BLaER1 treated with 17β-estradiol and CSF1 and Interleukin-3, amounts not matched to agents 10 nM and 100 nM (cell line): ENCODE data around the gene PCDH17.
A peak's percentile ranks its signal among the peaks of the same experiment; 100 is the strongest.

Experiments used
- H3K27ac ChIP-seq, 11 experiments: shearing (Covaris generic); formaldehyde crosslinking; 2 replicates each; pipeline ENCODE4 v1.8.1; 2022
- H3K27me3 ChIP-seq, 11 experiments: shearing (Covaris generic); formaldehyde crosslinking; 2 replicates each; pipeline ENCODE4 v1.8.1; 2022
- H3K36me3 ChIP-seq, 11 experiments: shearing (Covaris generic); formaldehyde crosslinking; 2 replicates each; pipeline ENCODE4 v1.8.1; 2022
- H3K4me1 ChIP-seq, 10 experiments: shearing (Covaris generic); formaldehyde crosslinking; 2 replicates each; pipeline ENCODE4 v1.8.1; 2022
- H3K4me2 ChIP-seq, 11 experiments: shearing (Covaris generic); formaldehyde crosslinking; 2 replicates each; pipeline ENCODE4 v1.8.1; 2022
- H3K4me3 ChIP-seq, 10 experiments: shearing (Covaris generic); formaldehyde crosslinking; 2 replicates each; pipeline ENCODE4 v1.8.1; 2022
- H3K9ac ChIP-seq, 11 experiments: shearing (Covaris generic); formaldehyde crosslinking; 2 replicates each; pipeline ENCODE4 v1.8.1; 2022
- H3K9me3 ChIP-seq, 11 experiments: shearing (Covaris generic); formaldehyde crosslinking; replicated peaks in 1 of 11; 2 replicates each; pipeline ENCODE4 v1.8.1; 2022
- H4K20me1 ChIP-seq, 11 experiments: shearing (Covaris generic); formaldehyde crosslinking; 2 replicates each; pipeline ENCODE4 v1.8.1; 2022
- Cebpa-rat ChIP-seq, 11 experiments: shearing (Covaris generic); IDR thresholded peaks; 2 replicates each; pipeline ENCODE4 v1.8.1; 2022

PCDH17 gene

DNA sequence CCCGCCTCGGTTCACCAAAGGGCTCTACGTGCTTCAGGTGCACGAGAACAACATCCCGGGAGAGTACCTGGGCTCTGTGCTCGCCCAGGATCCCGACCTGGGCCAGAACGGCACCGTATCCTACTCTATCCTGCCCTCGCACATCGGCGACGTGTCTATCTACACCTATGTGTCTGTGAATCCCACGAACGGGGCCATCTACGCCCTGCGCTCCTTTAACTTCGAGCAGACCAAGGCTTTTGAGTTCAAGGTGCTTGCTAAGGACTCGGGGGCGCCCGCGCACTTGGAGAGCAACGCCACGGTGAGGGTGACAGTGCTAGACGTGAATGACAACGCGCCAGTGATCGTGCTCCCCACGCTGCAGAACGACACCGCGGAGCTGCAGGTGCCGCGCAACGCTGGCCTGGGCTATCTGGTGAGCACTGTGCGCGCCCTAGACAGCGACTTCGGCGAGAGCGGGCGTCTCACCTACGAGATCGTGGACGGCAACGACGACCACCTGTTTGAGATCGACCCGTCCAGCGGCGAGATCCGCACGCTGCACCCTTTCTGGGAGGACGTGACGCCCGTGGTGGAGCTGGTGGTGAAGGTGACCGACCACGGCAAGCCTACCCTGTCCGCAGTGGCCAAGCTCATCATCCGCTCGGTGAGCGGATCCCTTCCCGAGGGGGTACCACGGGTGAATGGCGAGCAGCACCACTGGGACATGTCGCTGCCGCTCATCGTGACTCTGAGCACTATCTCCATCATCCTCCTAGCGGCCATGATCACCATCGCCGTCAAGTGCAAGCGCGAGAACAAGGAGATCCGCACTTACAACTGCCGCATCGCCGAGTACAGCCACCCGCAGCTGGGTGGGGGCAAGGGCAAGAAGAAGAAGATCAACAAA lies 2.6 kb downstream of the PCDH17 start:
- no peak for TF ChIP-seq Cebpa-rat (IDR thresholded peaks at IDR 0.05)
- Histone ChIP-seq H4K20me1 (no peaks in the 10 kb centered on the region; a peak in 1 of 22 replicates), H3K4me3 (no peak overlapping the region), H3K4me2 (no peak overlapping the region), H3K4me1 (peaks cover 0 to 15% (median 8%) of the 10 kb centered on the region in 10 experiments; a peak in 8 of 20 replicates), H3K27ac (no peak overlapping the region), H3K9me3 (peaks cover 29 to 57% (median 42%) of the 10 kb centered on the region in 11 experiments), H3K9ac (no peak overlapping the region), H3K36me3 (no peaks in the 10 kb centered on the region), H3K27me3 (peaks cover 24 to 34% (median 30%) of the 10 kb centered on the region in 11 experiments)

DNA sequence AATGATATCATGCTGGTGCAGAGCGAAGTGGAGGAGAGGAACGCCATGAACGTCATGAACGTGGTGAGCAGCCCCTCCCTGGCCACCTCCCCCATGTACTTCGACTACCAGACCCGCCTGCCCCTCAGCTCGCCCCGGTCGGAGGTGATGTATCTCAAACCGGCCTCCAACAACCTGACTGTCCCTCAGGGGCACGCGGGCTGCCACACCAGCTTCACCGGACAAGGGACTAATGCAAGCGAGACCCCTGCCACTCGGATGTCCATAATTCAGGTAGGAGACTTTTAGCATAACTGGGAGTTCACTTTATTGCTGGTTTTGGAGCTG lies 3.3 kb downstream of the PCDH17 start:
- Histone ChIP-seq H3K27ac (no peak overlapping the region), H3K9me3 (peaks cover 27 to 50% (median 36%) of the 10 kb centered on the region in 11 experiments), H3K4me1 (peaks cover 0 to 15% (median 8%) of the 10 kb centered on the region in 10 experiments; a peak in 8 of 20 replicates), H3K4me3 (no peak overlapping the region), H4K20me1 (no peaks in the 10 kb centered on the region; a peak in 1 of 22 replicates), H3K27me3 (peaks cover 23 to 29% (median 25%) of the 10 kb centered on the region in 11 experiments), H3K36me3 (no peaks in the 10 kb centered on the region), H3K9ac (no peak overlapping the region), H3K4me2 (no peak overlapping the region)
- TF ChIP-seq Cebpa-rat (IDR thresholded peaks at IDR 0.05) = no peak

DNA sequence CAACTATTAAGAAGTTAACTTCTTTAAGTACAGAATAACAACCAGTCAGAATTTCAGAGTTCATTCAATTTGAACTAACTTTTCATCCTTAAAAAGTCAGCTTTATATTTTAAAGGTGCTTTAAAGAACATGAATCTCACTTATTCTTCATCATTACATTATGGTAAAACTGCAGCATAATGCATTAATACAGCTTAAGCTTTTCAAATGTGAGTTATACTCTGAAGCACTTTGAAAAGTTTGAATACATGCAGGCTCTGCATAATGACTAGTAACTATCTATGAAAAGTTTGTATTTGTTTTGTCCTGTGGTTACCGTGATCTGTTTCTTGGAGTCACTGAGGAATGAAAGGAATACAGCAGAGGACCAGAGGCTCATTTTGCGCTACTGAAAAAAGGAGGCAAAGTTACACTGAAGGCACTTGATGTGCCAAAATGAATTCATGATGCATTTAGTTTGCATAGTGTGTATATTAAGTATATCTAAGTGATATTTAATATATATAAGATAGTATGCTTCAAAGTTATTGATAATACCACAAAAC lies 4.1 kb downstream of the PCDH17 start:
- H3K9me3 ChIP-seq = peaks cover 25 to 42% (median 32%) of the 10 kb centered on the region in 11 experiments
- no peak overlapping the region for H3K4me3 ChIP-seq
- no peak overlapping the region for H3K4me2 ChIP-seq
- no peaks in the 10 kb centered on the region for H4K20me1 ChIP-seq
- peaks cover 15 to 21% (median 17%) of the 10 kb centered on the region in 11 experiments for H3K27me3 ChIP-seq
- H3K4me1 ChIP-seq = peaks cover 0 to 14% (median 7%) of the 10 kb centered on the region in 10 experiments; a peak in 10 of 20 replicates
- TF ChIP-seq Cebpa-rat (IDR thresholded peaks at IDR 0.05) = no peak
- no peaks in the 10 kb centered on the region for H3K36me3 ChIP-seq
- H3K9ac ChIP-seq = no peak overlapping the region
- H3K27ac ChIP-seq = no peak overlapping the region

DNA sequence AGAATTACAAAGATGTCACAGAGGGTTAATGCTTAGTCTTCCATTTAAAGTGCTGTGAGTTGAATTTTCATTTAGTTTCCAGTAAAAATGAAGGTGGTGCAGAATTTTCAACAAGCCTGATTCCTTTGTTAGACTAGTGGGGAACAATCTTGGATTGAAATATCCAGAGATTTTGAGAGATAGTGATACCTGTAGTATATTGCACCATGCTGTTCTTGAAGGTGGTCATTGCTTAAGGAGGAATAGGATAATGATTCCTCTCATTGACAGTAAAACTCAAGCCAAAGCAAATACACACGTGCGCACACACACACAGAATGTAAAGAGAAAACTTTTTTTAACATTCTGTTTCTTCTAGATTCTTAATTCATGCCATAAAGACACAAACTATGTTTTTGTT lies 5.3 kb downstream of the PCDH17 start:
- no peak overlapping the region for H3K4me3 ChIP-seq
- H3K36me3 ChIP-seq = no peaks in the 10 kb centered on the region
- H3K27ac ChIP-seq = no peak overlapping the region
- TF ChIP-seq Cebpa-rat (IDR thresholded peaks at IDR 0.05) = no peak
- peaks cover 0 to 8% (median 0%) of the 10 kb centered on the region in 10 experiments; a peak in 4 of 20 replicates for H3K4me1 ChIP-seq
- peaks cover 3 to 9% (median 5%) of the 10 kb centered on the region in 11 experiments; a peak in 18 of 22 replicates for H3K27me3 ChIP-seq
- no peaks in the 10 kb centered on the region for H4K20me1 ChIP-seq
- H3K4me2 ChIP-seq = no peak overlapping the region
- H3K9ac ChIP-seq = no peak overlapping the region
- peaks cover 25 to 32% (median 31%) of the 10 kb centered on the region in 11 experiments for H3K9me3 ChIP-seq

DNA sequence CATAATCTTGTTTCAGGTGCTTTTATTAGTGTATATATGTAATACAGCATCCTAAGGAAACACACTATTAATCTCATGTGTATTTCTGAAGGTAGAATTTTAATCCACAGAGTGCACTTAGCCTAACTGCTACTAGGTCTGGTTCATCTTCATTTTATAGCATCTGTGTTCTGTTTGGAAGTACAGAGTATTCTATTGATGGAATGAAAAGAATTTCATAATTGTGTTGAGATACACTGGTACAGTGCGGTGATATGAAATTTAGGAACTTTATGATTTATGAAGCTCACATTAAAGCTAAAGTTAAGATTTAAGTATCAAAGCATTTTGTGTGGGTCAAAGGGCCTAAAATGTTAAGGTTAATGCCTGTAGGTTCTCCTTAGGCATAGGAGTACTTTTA lies 6.0 kb downstream of the PCDH17 start:
- Histone ChIP-seq H3K4me2 (no peak overlapping the region), H3K4me1 (peaks cover 0 to 8% (median 0%) of the 10 kb centered on the region in 10 experiments; a peak in 2 of 20 replicates), H4K20me1 (no peaks in the 10 kb centered on the region), H3K9ac (no peak overlapping the region), H3K9me3 (peaks cover 22 to 25% (median 24%) of the 10 kb centered on the region in 11 experiments), H3K4me3 (no peak overlapping the region), H3K36me3 (no peaks in the 10 kb centered on the region), H3K27ac (no peak overlapping the region), H3K27me3 (peaks cover 0 to 2% (median 0%) of the 10 kb centered on the region in 11 experiments; a peak in 3 of 22 replicates)
- no peak for TF ChIP-seq Cebpa-rat (IDR thresholded peaks at IDR 0.05)

DNA sequence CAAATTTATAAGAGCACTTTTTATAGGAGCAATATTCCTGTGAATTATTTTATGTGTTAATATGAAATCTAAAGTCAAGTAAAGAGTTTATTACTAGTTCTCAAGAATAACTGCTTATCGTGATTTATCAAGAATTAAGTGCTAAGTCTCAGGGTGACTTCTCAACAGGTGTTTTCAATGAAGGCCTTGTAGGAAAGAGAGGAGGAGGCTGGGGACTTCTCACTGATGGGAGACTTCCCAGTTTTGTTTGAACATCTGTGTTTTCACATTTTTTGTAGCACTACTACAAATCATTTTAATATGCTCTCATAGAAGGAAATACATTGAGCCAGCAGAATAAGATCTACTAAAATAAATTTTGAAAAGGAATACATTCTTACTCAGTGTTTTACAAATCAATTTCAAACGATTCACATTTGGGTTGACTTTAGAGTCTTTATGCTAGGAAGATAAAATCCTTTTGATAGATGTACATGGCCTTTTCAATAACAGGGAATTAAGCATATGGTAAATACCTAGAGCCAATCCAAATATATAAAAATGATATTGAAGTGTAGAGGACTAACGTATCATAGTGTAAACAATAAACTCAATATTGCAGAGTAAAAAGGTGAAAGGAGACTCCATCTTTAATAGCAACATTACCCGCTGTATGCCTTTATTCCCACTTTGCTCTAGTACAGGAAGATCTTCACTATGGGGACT lies 6.8 kb downstream of the PCDH17 start:
- H3K36me3 ChIP-seq = no peaks in the 10 kb centered on the region
- H4K20me1 ChIP-seq = no peaks in the 10 kb centered on the region
- H3K27ac ChIP-seq = no peak overlapping the region
- H3K4me2 ChIP-seq = no peak overlapping the region
- peaks cover 0 to 8% (median 0%) of the 10 kb centered on the region in 10 experiments; a peak in 2 of 20 replicates for H3K4me1 ChIP-seq
- no peak overlapping the region for H3K9ac ChIP-seq
- H3K4me3 ChIP-seq = no peak overlapping the region
- H3K9me3 ChIP-seq = peaks cover 14 to 17% (median 16%) of the 10 kb centered on the region in 11 experiments
- H3K27me3 ChIP-seq = no peaks in the 10 kb centered on the region
- TF ChIP-seq Cebpa-rat (IDR thresholded peaks at IDR 0.05) = no peak

DNA sequence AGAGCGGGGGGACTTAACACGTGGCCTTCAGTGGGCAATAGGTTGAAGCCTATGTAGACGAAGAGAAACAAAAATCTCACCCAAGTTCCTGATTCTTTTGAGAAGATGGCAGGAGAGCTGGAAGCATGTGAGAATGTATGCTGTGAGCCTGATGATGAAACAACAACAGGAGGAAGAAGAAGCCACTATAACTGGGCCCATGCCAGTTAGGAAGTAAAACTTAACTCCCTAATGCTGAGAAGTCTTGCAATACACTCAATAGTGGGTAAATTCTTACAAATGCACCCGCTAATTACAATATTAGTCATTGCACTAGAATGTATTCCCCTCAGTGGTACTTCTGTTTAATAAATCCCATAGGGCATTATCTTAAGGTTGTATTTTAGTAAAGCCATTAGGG lies 9.1 kb downstream of the PCDH17 start:
- Histone ChIP-seq H3K9ac (no peak overlapping the region), H3K36me3 (no peaks in the 10 kb centered on the region), H3K4me2 (peak overlapping the region in 1 of 11 experiments; percentile 46; a peak in 1 of 22 replicates)

DNA sequence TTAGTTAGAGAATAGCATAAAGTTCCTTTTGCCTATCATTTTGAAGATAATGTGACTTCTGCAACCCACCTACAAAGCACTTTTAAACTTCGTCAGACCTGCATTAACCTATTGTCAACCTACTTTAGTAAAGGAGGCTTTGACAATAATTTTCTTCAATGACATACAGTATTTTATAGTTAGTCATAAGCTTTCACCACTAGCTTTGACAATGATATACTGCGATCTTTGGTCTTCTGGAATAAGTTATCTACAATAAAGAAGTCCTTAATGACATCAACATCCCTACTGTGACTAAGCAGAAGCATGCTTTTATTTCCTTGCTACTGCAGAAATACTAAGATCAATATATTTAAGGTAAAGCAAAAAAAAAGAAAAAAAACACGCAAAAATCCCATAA lies 9.5 kb downstream of the PCDH17 start:
- no peaks in the 10 kb centered on the region for H3K9me3 ChIP-seq
- no peak overlapping the region for H3K9ac ChIP-seq
- no peak overlapping the region for H3K4me2 ChIP-seq
- H3K27ac ChIP-seq = no peak overlapping the region
- H3K27me3 ChIP-seq = no peaks in the 10 kb centered on the region
- H3K4me3 ChIP-seq = no peak overlapping the region
- H3K4me1 ChIP-seq = peaks cover 0 to 8% (median 0%) of the 10 kb centered on the region in 10 experiments; a peak in 2 of 20 replicates
- H4K20me1 ChIP-seq = no peaks in the 10 kb centered on the region
- no peak for TF ChIP-seq Cebpa-rat (IDR thresholded peaks at IDR 0.05)
- no peaks in the 10 kb centered on the region for H3K36me3 ChIP-seq

More for the DNA sequence above, 9.1 kb downstream of the PCDH17 start:
- no peak for TF ChIP-seq Cebpa-rat (IDR thresholded peaks at IDR 0.05)
- Histone ChIP-seq H3K27ac (no peak overlapping the region), H4K20me1 (no peaks in the 10 kb centered on the region), H3K9me3 (no peaks in the 10 kb centered on the region), H3K4me1 (peaks cover 0 to 8% (median 0%) of the 10 kb centered on the region in 10 experiments; a peak in 2 of 20 replicates), H3K4me3 (no peak overlapping the region), H3K27me3 (no peaks in the 10 kb centered on the region)

DNA sequence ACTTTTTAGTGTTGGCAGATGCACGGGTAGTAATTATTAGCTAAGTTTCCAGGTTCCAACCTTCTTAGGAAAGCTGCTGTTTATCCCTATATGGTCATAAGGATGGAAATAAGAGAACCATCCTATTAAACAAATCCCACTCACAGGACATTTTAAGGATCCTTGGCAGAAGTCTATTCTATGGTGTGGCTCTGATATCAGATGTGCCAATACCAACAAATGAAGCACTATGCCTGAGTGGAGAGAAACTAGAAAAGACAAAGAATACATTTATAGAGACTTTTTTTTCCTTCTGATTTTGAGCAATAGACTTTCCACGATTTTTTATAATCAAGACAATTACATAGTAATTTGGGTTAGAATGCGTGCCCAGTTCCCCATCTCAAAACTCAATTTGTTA lies 12.6 kb downstream of the PCDH17 start:
- no peak for TF ChIP-seq Cebpa-rat (IDR thresholded peaks at IDR 0.05)
- no peaks in the 10 kb centered on the region for H3K27me3 ChIP-seq
- H3K4me1 ChIP-seq = peaks cover 0 to 8% (median 0%) of the 10 kb centered on the region in 10 experiments; a peak in 2 of 20 replicates
- H3K9me3 ChIP-seq = no peaks in the 10 kb centered on the region
- H4K20me1 ChIP-seq = no peaks in the 10 kb centered on the region
- no peak overlapping the region for H3K4me3 ChIP-seq
- no peak overlapping the region for H3K27ac ChIP-seq
- no peaks in the 10 kb centered on the region for H3K36me3 ChIP-seq
- H3K9ac ChIP-seq = no peak overlapping the region
- H3K4me2 ChIP-seq = no peak overlapping the region
